Fibroblast of skin of abdomen (primary cell): ENCODE results near the gene HOXA7.

Experiments used
- DNase-seq: peaks from one replicate; pipeline ENCODE4 v3.0.0-alpha.2; 2013

Gene HOXA7

DNA sequence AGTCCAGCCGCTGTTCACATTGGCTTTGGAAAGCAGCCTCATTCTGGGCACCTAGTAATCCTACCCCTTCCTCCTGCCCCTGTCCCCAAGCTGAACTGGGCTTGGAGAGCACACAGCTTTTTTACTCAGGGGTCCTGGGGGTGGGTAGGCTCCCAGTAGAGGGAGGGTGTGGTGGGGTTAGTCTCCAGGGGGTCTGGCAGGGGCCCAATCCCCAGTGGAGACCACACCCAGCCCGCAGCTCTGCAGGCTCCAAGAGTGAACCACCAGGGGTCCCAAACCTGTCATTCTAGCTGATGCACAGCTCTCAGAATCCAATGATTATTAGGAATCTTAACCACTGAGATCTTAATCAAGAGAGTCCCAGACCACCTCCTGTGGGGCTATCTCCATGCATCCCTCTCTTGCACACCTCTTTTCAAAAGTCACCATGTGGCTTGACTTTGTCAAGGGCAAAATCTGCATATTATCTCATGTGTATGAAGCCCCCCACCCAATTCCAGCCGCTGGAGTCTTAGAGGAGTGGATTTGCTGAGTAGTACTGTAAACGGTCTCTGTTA, 25.9 kb upstream of the HOXA7 start:
- no peak for DNase-seq

DNA sequence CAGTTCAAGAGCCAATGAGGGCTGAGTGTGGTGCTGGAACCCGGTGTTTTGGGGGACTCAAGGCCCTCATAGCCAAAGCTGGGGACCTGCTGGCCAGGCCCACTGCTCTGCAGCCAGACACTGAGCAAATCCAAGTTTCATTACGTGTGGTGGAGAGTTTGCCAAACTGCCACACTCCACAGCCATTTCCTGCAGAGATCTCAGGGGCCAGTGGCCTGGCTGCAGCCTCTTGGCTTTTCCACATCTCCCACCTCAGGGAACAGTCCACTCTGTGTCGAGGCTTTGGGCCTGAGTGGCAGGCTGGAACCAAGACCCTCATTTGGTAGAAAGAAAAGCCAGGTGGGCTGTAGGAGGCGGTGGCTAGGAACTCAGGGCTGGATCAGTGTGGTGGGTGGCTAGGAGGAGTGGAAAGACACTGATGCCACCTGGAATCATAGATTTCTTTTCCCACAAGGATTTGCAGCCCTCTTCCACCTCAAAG, 25.4 kb upstream of the HOXA7 start:
- no peak for DNase-seq

DNA sequence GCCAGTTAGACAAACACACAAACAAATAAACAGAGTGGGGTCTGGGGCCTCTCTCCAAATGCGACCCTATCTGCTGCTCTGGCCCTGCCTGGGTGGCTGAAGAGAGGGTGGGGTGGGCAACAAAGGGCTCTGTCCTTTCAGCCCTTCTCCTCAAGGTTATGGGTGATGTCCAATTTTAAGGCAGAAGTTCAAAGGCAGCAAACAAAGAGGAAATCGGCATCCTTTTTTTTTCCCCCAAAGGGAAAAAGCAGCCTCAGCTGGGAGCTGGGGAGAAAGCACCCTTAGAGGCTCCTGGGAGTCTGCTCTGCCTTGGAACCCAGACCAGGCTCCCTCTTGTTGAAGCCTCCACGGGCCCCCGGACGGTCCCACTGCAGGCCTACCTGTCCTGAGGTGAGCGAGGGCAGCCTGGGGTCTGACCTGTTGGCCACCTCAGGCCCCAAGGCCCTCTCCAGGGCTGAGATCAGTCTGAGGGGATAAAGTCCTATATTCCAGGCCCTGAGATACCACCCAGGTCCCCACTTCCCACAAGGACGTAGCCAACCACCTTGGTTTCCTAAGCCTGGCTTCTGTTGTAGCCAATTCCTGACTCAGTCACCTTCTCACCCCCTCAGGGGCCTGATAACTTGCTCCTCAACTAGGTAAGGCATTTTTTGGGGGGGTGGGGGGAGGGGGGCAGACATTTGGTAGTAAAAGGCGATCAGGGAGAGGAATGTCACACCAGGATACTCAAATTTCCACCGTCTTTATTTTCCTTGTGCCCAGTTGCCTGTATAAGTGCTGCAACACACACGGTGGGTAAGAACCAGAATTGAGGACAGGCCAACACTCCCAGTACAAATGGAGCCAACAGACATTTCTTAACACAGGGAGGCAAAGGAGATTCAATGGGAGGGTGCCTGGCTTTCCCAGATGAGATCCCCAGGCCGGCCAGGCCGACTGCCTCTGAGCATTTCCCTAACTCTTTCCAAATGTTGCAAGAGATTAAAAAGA, 24.3 kb upstream of the HOXA7 start:
- DNase-seq, result no peak

DNA sequence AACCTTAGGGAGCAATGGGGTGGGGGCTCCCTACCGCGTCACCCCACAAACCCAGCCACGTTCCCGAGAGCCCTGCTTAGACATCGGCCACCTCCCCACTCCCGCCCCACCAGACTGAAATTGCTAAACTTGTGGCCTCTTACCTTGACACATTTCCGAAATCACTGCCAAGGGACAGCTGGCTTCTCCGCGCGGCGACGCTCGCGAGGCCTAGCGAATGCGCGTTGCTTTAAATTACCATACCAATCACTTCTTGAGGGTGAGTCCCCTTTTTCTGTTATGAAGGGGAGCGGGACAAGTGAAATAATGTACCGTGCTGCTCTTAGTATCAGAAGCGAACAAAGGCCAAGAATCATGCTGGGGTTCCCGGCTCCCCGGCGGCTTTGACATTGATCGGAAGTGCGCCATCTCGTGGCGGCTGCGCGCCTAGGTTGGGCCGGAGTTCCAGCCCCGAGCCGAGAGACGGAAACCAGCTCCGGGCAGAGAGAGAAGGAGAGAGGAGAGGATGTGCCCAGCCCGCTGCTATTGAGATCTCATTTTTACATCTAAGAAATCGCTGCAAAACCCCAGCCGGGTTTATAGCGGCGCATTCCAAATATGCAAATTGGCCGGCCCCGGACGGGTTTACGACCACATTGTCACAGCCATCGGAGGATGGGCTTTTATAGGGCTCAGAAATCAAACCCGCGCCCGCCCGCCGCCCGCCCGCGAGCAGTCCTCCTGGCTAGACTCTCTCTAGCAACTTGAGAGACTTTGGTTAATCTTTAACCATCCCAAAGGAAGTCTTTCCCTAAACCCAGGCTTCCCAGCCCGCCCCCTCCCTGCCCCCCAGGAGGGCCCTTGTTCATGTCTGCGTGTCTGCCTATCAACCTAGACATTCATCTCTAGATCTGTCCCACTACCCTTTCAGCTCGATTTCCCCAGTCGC, 23.3 kb upstream of the HOXA7 start:
- peak; percentile 76 for DNase-seq

DNA sequence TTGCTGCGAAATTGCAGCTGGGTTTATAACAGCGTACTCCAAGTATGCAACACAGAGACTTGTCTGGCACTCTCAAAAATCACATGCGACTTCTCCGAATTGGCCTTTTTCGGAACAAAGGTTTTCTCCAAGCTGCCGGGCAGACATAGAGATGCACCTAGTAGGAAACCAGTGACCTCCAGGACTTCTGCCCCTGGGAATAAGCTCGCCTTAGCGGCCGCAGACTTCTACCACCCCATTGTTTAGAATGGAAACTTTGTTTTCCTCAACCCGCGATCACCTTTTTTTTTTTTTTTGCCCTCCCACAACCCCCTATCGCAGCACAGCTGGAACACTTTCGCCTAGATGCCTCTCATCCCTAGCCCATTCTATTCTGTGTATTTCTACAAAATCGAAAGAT, 22.6 kb upstream of the HOXA7 start:
- DNase-seq, result no peak

DNA sequence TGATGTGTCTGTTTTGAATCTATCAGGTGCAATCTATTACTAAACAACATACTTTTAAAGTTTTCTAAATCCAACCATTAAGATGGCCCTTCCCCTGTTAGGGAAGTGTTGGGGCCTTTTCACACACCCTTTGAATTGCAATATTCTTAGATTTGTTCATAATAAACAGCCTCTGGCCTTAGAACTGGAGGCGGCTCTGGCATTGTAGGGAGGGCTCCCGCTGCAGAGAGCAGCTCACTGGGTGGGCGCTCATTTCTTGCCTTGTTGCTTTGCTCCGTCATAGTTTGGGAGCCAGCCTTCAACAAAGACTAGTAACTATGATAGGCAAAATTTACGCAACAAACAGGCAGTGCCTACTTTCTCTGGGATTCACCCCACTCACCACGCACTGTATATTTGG, 21.9 kb upstream of the HOXA7 start:
- no peak for DNase-seq

DNA sequence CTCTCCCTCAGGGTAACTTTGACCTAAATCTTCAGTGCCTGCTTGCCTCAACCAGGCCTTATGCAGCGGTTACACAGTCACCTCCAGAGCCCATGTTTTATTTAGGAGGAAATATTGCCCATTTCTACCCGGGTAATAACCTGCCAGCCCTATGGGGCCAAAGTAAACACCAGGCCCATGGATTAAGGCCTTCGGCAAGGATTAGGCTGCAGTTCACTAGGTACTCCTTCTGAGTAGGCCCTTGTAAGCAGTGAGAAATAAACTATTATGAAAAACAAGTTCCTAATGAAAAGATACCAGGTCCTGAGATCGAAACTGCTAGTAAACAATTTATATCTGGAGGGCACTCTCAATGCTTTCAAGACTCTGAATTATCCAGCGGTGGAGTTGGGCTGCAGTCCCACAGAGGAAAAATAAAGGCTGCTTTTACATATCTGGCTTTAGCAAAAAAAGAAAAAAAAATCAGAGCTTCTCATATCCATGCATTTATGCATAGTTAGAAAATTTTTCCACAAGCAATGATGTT, 21.4 kb upstream of the HOXA7 start:
- no peak for DNase-seq

DNA sequence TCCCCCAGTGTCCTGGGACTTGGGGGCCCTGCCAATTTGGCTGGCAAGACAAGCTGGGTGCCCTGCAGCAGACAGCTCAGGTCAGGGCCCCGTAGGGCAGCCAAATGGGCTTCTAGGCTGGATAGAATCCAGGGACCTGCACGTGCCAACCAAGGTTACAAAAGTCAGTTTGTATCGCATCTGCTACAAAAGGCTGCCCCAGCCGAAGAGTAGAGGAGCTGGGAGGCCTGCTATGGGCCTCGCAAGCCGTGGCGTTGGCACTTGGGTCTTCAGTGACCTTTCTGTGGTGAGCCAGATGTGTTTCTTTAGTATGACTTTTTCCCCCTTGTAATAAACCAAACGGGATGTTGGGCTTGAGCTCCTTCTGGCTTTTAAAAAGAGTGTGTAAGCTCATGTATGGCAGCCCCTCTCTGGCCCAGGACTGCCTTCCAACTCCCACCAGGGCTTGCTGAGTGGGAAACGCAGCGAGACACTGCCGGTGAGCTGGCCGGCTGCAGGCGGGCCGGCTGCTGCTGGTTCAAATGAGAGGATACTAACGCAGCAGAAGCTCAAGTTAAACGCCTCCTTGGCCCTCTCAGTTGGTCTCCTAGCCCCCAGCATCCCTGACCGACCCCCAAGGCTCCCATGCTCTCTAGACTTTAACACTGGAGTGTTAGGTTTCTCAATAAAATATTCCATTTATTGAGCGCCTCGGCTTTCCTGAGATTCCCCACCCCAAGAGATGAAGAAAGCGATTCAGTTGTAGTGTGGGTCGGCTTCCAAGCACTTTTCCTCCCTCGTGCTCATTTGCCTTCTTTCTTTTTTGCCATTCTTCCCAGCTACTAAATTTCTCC, 20.7 kb upstream of the HOXA7 start:
- DNase-seq, result no peak

DNA sequence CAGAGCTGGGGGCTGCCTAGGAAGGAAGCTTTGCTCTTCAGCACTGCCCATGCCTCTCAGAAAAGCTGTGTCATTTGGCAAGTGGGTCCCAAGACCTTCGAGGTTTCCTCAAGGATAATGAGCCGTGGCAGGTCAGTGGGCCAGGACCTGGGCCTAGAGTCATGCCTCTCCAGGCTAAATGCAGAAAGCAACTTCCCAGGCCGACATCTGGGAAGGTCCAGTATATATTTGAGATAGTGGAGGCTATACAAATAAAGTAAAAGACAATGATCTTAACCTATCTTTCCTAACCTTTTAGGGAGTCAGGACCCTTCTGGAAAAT, 20.0 kb upstream of the HOXA7 start:
- DNase-seq, result no peak

DNA sequence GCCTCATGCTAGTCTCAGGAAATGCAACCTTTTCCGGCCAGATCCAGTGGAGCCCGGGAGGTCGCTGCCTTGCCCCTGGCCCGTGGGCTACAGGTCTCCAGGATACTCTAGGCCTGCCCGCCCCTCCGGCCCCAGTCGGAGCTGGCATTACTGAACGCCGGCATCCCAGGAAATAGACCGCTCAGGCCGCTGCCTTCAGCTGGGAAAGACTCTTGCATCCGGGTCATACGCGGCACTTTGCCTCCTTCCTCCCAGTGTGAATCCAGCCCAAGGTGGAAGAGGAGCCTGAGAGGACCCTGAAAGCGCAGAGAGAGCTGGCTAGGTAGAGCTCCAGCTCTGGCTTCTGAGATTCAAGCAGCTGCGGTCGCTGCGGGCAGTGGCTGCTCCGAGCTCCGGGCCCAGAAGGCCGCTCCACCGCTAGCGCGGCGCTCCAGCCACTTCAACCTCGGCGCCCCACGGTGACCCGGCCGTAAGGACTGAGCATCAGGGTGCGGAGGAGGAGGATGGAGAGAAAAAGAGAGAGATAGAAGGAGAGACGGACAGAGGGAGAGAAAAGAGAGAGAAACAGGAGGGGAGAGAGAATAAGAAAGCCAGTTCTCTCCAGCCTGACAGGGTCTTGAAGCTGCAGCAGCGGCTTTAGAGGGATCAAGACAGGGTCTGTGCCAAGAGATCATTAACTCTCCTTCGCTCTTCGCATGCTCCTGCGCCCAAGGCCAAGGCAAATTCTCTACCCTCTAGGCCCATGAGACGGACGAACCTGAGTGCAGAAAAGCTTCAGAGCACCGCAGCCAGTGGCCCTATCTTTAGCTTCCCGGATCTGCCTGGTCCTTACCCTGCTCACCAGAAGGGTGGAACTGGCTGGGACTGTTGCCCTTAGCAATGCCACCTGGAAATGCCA, 19.4 kb upstream of the HOXA7 start:
- DNase-seq, result no peak

DNA sequence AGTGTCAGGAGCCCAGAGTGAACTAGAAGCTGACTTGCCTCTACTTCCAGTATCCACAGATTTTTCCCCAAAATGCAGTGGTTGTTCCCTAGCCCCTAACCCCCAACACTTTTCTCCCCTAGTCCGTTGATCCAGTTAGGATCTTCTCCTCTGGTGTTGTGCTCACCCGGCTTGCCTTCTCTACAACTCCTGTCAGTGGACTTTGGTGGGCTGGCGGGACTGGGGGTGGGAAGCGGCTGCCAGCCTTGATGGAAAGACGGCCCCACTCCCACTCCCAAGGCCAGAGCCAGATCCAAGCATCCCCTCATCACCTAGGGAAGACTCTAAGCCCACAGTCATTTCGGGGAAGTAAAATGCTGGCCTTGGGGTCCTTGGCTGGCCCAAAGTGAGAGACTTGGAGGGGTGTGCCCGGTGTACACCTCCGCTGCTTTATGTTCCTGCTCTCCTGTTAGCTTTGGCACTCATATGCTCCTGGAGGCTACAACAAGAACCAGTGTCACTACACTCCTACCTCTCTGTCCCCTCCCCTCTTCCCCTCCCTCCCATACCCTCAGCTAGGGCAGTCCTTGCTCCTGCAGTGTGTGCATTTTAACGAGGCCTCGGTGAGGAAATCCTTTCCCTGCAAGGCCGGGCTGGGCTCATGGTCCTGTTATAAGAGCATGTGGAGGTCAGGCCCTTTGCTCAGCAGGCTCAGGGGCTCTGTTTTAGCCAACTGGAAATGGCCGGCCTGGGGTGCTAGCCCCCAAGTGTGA, 18.6 kb upstream of the HOXA7 start:
- DNase-seq, result no peak

DNA sequence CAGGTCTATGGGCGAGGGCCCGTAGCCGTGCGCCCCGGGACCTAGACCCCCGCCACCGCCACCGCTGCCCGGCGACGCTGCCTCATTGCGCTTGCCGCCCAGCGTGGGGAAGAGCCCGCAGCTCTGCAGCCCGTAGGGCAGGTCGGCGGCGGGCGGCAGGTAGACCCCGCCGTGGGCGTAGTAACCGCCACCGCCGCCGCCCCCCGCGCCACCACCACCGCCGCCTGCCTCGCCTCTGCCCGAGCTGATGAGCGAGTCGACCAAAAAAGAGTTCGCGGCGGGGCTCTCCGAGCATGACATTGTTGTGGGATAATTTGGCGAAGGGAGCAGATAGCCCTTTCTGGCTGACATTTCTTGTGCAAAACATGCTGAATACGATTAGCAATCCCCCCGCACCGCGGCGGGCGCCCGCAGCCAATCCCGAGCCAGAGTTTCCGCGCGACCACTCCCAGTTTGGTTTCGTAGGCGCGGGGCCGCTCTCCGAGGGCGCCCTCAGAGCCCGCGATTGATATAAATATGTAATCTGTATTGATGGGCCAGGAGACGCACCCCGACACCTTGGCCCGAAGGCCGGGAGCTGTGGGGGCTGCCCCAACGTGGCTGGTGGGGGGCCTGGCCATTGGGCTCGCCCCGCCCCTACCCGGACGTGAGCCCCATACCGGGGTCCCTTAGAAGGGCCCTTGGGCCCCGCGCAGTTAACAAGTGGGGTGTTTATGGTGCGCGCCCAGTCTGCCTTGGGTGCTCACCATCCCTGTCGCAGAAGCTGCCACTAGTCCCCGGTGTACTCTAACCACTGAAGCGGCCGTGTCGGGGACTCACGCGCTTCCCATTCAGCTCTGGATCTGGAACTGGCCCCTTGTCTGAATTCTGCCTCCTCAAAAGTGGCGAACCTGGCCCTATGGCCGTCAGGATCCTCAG, 17.7 kb upstream of the HOXA7 start, which contains the start of gene HOXA10:
HOXA10 (minus strand) TSS at position 365 of the 918 bp plus-strand sequence; CDS start at position 351, 14 bp downstream.
- peak; percentile 55 for DNase-seq

DNA sequence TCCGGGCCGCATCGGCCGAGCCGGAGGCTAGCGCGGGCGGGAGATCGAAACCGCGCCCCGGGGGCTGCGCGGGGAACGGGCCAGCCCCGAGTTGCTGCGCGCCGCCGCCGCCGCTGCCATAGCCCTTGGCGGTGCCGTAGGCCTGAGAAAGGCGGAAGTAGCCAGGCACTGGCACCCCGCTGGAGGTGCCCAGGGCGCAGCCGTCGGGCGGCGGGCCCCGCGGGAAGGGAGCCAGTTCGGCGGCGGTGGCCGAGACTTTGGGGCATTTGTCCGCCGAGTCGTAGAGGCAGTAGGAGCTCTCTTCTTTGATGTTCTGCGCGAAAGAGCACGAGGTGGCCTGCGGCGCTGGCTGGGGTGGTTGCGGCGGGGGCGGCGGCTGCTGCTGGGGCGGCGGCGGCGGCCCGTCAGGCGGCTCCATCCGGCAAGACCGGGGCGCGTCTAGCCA, 17.1 kb upstream of the HOXA7 start:
- DNase-seq, result no peak

DNA sequence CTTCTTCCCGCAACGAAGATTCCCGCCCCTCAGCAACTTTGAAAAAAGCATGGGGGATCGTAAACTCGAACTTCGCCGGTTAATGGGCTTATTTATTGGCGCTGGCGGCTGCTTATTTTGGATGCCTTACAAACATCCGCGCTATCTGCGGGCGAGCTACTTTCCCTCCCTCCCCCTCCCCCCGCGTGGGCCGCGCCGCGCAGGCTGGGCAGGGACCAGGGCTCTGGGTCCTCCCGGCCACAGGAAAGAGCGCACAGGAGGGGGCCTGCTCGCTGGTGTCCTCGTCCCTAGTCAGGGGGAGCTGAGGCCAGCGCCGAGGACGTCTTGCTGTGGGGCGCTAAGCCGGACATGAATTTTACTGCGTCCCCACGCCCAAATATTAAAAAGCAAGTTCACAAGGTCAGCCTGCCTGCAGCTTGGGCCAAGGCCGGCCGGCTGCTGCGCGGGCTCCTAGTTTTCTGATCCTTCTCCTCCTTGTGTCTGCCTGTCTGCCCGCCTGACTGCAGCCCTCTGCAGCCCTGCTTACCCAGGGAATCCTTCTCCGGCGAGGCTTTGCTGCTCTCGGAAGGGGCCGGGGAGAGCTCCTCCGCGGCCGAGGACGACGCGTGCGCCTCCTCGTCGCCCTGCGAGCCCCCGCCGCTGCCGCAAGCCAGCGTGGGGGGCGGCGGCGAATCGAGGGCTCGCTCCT, 16.5 kb upstream of the HOXA7 start:
- peak; percentile 75 for DNase-seq

DNA sequence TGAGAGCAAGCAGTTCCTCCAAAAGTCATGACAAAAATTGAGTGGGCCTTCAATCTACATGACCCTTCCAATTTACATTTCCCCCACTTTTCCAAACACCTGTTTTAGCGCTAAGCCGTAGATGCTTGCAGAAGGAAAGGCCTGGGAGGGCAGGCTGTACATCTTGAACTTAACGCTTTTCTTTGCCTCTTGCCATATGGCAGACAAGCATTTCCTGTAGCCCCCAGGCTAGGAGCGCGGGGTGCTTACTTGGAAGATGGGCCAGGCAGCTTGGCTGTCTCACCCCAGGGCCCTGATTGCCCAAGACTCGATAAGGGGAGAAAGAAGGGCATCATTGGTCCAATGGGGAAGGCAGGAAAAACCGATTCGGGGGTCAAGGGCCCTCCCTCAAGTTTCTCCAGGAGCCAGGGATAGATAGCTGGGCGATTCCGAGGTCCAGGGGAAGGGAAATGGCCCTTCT, 15.9 kb upstream of the HOXA7 start:
- DNase-seq, result no peak

DNA sequence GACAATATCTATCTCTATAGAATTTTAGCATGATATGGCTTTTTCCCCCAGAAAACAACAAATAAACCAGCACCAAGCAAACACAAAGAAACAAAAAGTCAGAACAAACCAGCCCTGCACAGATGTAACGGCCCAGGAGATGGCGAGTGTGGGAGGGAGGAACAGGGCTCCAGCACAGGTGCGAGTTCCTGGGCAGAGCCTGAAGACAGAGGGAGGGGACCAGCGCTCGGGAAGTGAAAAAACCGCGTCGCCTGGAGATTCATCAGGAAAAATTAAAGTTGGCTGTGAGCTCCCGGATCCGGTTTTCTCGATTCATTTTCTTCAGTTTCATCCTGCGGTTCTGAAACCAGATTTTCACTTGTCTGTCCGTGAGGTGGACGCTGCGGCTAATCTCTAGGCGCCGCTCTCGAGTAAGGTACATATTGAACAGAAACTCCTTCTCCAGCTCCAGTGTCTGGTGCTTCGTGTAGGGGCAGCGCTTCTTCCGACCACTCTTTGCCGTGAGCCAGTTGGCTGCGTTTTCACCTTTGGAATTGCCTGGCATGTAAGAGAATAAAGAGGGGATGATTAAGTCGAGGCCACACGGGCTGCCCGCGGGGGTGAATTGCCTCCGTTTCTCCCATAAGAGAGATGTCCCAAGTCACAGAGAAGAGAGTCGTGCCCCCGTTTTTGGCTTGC, 15.3 kb upstream of the HOXA7 start:
- DNase-seq, result no peak

DNA sequence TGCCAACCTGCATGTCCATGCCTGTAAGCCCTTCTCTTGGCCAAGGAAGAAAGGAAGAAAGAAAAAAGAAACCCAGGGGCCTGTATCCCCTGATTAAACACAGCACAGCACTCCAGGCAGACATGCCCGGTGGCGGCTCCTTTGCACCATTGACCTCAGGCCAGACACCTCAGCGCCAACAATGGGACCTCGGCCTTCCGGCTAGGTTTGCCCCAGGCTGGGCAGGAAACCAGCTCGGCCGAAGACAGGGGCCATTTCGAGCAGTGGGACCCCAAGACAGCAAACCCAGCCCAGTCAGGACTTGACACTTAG, 14.8 kb upstream of the HOXA7 start:
- DNase-seq, result no peak
